Activated naive CD4-positive, alpha-beta T cell (primary cell): ENCODE results near the gene SLC22A2.

Source experiments
- DNase-seq, 4 experiments: peaks; one replicate each; lab custom pipeline; 2025; lab: John Stamatoyannopoulos, UW

The SLC22A2 gene

DNA sequence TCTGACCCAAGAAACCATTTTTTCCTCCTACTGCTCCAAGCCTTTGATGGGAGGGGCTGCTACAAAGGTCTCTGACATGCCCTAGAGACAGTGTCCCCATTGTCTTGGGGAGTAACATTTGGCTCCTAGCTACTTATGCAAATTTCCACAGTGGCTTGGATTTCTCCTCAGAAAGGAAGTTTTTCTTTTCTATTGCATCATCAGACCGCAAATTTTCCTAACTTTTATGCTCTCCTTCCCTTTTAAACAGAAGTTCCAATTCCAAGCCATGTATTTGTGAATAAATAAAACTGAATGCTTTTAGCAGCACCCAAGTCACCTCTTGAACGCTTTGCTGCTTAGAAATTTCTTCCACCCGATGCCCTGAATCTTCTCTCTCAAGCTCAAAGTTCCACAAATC is 51.0 kb downstream of the SLC22A2 start:
- no peak for DNase-seq

DNA sequence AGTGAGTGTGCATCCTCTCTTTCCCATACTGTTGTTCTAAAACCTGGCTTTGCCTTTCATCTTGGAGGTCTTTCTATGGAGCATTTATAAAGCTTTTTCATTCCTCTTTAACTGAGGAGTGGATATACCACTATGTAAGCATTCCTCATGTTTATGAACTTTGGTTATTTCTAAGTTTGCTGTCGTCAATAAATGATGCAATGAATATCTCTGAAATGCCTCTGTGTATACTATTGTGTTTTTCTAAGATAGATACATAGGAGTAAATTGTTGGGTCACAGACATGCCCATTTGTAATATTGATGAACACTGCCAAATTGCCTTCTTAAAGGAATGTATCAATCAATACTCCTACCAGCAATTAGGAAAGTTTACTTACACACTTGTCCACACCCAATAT is 53.9 kb downstream of the SLC22A2 start:
- DNase-seq = no peak

DNA sequence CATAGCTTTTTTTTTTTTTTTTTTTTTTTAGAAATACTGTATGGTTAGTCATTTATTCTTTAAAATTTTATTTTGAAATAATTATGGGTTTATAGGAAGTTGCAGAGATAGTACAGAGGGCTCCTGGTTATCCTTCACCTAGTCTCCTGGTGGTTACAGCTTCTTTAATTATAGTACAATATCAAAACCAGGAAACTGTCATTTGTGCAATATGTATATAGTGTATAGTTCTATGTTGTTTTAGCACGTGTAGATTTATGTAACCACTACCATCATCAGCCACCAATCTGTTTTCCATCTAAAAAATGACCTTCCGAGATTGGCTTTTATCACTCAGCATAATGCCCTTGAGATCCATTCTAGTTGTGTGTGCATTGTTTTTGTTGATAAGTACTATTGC is 54.7 kb downstream of the SLC22A2 start:
- DNase-seq = no peak

DNA sequence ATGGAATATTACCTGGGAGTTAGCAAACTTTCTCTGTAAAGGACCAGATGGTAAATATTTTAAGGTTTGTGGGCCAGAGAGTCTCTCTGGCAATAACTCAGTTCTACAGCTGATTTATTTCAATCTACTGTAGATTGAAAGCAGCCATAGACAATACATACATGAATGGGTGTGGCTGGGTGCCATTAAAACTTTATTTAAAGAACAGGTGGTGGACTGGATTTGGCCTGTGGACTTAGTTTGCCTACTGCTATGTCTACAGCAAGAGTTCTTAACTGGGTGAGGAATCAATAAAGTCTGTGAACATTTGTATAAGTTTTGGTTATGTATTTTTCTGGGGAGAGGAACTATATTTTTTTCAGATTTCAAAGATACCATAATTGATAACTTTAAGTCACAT is 55.1 kb downstream of the SLC22A2 start:
- no peak for DNase-seq

DNA sequence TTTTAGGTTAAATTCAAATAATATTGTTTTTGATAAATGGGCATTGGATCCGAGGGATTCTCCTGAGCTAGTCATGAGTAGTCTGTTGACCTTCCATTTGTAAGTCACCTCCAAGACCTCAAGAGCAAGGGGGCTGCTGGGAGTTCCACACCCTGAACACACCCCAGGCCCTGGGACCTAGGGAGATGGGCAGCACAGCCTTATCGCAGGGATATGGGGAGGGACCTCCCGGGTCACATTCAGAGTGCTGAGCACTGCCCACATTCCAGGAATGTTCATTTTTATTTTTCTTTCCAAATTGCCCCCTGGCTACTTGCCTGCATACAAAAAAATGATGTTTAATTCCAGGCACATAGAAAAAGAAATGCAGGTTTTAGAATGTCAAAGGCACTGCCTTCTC is 55.5 kb downstream of the SLC22A2 start:
- no peak for DNase-seq

DNA sequence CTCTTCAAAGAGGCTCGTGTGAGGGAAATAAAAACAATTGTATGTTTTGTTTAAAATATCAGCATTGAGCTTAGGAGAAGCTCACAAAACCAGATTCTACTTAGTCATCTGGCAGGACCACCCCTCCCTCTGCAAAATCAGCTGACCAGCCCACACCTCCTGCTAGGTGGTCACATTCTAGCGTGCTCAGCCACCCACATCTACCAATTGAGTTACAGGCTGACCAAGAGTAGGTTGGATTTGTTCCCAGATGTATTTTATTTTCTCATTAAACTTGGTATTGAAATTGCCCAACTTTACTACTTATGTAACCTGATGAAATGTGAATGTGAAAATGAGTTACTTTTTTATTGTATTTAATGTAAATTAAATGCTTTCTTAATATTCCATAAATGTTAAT is 56.2 kb downstream of the SLC22A2 start:
- no peak for DNase-seq

DNA sequence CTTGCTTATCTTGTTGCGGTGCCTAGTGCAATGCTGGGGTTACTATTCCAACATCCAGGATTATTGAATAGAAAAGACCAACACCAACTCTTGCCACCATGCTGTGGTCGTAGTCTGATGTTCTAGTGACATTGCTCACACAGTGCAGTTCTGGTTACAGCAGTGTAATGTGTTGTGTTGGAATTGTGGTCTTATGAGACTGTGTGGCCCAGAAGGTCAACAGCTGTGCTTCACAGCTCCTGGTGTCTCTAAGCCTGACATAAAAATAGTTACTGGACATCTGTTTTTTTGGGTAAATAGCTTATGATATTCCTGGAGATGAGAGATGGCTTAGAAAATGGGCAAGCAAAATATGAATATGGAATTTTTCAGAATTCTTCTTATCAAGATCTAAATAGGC is 57.6 kb downstream of the SLC22A2 start:
- DNase-seq = no peak

DNA sequence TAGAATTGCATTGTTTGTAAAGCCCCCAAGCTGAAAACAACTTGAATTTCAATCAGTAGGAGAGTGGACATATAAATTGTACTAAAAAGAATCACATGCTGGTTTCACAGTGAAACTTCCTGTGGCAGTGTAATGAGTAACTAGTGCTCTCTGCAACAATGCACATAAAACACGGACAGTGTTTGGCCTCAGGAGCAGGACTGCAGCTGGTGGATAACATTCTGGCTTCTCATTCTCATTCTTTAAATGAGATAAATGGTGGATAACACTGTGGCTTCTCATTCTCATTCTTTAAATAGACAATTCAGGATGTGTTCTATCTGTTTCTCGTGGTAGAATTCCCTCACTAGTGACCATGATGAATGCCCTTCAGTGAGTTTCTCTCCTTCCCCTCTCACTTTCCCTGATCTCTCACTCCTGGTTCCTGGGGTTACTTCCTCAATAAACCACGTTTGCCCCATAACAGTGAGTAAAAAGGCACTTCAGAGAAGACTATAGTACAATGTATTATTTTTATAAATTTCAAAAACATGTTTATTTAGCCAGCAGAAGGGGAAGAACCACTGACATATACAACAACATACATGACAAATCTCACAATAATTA is 59.9 kb downstream of the SLC22A2 start:
- no peak for DNase-seq

DNA sequence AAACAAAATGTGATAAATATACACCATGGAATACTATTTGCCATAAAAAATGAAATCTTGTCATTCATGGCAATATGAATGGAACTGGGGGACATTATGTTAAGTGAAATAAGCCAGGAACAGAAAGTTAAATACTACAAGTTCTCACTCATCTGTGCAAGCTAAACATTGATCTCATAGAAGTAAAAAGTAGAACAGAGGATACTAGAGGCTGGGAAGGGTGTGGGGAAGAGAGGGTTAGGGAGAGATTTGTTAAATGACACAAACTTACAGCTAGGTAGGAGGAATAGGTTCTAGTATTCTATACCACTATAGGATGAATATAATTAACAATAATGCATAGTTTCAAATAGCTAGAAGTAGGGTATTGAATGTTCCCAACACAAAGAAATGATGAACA is 61.0 kb downstream of the SLC22A2 start:
- no peak for DNase-seq

DNA sequence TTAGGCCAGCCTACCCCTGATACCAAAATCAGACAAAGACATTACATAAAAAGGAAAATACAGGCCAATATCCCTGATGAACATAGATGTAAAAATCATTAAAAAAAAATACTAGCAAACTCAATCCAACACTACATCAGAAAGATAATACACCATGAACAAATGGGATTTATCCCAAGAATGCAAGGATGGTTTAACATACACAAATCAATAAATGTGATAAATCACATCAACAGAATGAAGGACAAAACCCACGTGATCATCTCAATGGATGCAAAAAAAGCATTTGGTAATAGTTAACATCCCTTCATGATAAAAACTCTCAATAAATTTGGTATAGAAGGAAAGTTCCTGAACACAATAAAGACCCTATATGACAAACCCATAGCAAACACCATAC is 63.8 kb downstream of the SLC22A2 start:
- DNase-seq = no peak

DNA sequence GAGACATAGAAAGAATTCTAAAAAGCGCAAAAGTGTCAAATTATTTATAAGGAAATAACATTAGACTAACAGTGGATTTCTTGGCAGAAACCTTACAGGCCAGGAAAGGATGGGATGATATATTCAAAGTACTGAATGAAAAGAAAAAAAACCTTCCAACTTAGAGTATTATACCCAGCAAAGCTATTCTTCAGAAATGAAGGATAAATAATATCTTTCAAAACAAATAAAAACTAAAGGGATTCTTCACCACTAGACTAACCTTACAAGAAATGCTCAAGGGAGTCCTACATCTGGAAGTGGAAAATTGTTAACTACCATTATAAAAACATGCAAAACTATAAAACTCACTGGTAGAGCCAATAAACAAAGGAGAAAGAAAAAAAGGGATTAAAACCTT is 65.8 kb downstream of the SLC22A2 start:
- DNase-seq = no peak

DNA sequence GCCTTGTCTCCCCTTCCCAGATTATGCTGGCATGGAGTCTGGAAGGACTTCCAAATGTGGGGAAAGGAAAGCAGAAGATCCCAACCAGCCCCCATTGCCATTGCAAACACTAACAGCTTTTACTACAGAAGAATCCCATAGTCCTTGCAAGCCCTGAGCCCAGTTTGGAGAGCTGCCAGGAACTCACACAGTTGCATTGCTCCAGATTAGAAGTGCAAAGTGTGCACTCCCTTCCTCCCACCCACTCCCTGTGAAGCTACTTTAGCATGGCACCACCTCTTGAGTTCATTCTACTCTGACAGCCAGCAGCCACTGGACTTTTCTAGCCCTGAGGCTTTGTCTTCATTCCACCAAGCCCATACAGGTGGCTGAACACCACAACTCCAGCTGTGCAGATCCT is 67.6 kb downstream of the SLC22A2 start:
- no peak for DNase-seq

DNA sequence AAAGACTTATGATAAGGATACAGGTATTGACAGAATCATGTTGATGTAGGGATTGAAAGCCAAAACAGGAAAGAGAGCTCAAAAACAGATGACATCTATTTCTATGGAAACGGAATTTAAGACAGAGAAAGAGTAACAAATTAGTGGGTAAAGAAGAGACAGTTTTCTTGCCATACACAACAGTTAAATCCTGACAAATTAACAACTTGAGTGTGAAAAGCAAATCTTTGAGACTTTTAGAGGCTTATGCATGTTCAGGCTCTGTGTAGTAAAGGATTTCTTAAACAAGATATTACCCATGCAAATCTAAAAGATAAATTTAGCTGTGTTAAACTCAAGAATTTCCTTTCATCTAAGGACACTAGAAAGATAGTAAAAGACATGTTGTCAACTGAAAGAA is 68.5 kb downstream of the SLC22A2 start:
- no peak for DNase-seq

DNA sequence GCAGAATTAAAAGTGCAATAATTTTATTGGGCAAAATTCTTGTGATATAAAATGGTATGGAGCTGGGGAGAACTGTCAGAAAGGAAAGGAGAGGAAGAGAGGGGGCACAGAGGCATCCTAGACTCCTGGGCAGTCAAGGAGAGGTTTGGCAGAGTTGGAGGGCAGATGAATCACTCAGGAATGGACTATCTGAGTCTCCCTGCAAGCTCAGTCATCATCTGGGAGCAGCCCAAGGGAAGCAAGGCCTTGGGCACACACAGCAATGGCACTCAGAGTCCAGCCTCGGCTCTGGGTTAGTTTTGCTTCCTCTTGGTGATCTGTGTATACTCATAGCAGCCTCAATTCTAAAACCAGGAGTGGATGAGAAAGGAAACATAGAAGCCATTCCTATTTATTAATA is 69.8 kb downstream of the SLC22A2 start:
- no peak for DNase-seq

DNA sequence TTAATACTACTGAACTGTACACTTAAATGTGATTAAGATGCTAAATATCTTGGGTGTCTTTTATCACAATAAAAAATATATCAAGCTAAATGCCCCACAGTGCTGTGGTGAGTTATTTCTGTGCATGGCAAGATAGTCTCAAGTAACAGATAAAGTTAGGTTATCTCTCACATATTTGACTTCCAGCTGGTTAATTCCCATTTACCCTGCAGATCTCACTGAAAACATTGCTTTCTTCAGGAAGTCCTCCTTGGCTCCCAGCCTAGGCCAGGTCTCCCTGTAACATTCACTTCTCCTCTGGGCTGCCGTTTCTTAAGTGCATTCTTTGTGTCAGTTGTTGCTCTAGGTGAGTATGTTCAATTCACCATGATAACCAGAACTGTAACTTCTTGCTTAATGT is 77.9 kb downstream of the SLC22A2 start:
- no peak for DNase-seq

DNA sequence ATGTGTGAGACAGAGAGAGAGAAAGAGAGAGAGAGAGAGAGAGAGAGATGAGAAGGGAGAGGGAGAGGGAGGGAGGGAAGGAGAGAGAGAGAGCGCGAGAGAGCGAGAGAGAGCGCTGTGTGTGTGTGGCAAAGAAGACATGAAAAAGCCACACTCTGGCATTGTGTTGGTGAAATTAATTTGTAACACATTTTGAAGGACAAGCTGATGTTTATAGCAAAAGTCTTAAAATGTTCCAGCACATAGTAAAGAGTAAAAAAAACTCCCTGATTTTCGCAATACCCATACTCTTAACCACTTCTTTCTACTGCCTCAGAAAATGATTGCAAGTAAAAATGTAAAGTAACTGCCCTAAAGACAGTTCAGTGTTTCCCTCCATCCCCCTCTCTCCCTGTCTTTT is 80.3 kb downstream of the SLC22A2 start:
- DNase-seq = no peak

DNA sequence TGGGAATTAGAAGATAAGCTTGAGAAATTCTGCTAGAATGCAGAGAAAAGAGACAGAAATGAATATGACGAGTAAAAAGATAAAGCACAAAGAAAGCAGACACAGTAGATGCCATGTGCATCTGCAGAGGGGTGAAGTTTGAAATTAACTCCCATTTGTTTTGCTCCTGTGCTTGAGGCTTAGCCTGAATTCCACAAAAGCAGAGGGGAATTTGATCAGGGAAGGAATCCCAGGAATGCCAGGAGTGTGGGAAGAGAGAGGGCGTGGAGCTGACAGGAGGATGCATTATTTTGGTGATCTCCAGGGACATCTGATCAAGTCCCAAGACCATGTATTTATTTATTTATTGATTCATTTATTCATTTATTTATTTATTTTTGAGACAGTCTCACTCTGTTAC is 81.4 kb downstream of the SLC22A2 start:
- DNase-seq = no peak

DNA sequence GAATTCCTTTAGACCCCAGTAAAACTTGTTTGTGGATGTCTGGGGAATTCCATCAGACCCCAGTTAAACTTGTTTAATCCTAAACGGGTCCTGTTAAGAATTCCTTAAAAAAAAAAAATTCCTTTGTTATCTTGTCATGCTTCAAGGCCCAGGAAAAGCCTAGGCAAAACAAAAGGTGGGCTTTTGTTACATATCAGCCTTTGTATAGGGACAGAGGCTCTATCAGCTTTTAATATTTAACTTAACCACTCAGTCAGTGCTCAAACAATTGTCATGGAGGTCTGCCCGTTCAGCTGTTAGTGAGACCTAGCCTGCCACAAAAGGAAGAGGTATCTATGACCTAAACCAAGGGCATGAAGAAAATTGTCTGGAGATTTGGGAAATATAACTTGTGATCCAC is 83.9 kb downstream of the SLC22A2 start:
- no peak for DNase-seq

DNA sequence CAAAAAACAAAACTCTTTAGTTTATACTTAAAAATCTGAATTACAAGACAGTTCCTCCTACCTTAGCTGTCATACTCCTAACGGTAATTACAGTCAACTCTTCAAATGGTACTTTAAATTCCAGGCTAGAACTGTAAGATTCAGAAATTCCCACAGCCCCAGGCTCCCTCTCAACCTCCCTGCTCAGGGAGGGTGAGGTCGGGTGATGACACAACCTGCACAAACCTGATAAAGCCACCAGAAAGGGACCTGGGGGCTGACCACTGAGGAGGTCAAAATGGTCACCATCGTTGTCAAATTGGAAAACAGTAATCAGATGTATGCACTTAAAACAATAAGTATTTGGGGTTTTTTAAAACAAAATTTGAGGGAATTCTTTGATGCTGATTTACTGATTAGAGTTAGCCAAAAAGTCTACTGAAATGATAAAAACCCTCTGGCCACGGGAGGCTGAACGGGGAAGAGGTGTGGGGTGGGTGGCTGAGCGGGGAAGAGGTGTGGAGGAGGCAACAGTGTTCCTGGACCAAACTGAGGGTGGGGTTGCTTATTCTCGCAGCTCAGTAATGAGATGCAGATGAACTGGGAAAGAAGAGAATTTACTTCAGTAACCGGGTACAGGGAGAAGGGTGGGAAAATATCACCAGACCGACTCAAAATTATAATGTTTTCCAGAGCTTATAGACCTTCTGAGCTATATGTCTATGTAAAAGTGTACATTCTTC is 84.7 kb downstream of the SLC22A2 start:
- DNase-seq = no peak

DNA sequence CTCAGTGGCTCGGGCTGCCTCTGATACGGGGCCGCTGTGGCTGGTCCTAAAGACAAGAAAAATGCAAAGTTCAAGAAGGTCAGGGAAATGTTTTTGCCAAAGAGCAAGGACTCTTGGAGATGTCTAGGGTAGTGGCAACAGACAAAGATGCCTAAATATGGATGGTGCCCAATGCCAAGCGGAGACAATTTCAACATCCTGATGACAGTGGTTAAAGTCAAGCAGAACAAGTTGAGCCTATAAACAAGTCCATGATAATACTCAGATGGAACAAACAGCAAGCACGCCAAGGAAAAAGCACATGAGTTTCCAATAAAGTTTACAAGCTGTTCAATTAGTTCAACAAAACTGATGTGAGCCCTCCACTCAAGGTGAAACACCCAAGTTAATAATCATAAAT is 85.9 kb downstream of the SLC22A2 start:
- no peak for DNase-seq

DNA sequence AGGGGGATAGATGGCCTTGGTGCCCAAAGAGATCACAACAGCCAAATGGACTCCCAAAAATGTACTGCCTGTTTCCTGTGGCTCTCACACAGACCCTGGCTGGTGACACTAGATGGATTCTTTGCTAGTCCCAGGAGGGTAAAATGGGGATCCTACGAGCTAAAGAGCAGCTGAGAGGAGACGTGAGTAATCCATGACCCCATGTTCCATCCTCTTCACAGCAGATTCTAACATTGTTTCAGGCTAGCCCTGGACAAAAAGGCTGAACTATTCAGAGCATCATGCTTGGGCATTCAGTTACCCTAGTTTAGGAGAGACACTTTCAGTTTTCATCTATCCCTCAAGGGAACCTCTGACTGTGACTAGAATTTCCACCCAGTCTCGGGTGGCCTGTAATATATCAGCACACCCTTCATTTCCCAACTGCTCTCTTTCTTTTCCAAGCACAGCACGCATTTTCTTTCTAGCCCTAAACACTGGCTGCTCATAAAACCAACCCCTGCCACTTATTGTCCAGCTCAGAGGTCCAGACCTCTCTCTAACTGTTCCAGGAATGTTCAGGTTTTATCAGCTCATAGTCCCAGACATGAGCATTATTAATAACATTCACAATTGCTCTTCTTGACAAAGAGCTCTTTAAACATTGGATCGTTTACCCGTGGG is 88.5 kb downstream of the SLC22A2 start:
- DNase-seq = no peak

DNA sequence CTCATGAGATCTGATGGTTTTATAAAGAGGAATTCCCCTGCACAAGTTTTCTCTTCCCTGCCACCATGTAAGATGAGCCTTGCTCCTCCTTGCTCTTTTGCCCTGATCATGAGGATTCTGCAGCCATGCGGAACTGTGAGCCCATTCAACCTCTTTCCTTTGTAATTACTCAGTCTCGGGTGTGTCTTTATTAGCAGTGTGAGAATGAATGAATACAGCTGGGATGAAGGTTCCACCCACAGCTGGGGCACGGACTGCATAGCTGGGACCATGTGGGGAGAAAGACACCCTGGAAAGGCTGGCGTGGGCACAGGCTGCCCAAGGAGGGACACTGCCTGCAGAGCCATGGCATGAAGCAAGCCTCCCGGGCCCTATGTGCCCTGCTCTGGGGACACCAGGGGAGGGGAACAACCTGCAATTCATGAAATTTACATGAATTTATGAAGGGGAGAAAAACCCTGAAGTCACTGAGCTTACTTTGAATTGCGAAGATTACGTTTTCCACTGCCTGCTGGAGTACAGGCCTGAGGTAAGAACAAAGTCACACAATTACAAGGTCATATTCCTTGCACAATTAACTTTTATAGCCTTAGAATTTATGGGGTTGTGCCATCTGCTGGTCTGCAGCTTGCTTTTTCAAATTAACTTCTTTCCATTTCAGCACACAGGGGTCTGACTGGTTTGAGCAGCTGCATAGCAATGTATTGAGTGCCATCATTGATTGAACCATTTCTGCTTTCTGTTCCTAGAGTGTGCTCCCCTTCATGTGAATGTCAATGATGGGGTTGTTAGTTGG is 90.8 kb downstream of the SLC22A2 start:
- DNase-seq = no peak
